Breast epithelium (tissue), 4 donors: ENCODE data around the gene RICTOR. TPM values are rescaled to one million over a fixed set of nuclear protein-coding genes. Genes with fewer than 3 reads are reported as not detected.

Experiments
- DNase-seq, 2 donors: peaks; one replicate each; pipeline ENCODE4 v3.0.0-alpha.2; 2019; ENCODE audit warnings: low spot score in 2 of 2
- H3K27ac ChIP-seq, 2 donors: fragments of 200-600 bp; sonication (generic) in 1 of 2; one replicate each; pipeline ENCODE4 v1.5.1; 2016 to 2019; ENCODE audit warnings: mild to moderate bottlenecking in 1 of 2
- H3K27me3 ChIP-seq, 2 donors: fragments of 200-600 bp; sonication (generic) in 1 of 2; one replicate each; pipeline versions ENCODE4 v1.5.1 to v1.6.0; 2017 to 2019; ENCODE audit warnings: control low read depth in 1 of 2, mild to moderate bottlenecking in 1 of 2
- H3K36me3 ChIP-seq: fragments of 200-600 bp; one replicate; pipeline ENCODE4 v1.5.1; 2019
- H3K4me1 ChIP-seq, 2 donors: fragments of 200-600 bp; sonication (generic); one replicate each; pipeline ENCODE4 v1.5.1; 2016 to 2019; ENCODE audit warnings: control low read depth in 1 of 2
- H3K4me3 ChIP-seq, 3 donors: fragments of 200-600 bp; sonication (generic); 1 replicate in 2 of 3; 2 replicates in 1 of 3; pipeline ENCODE4 v1.5.1; 2016 to 2019; ENCODE audit warnings: mild to moderate bottlenecking in 3 of 3, moderate library complexity in 2 of 3
- H3K9me3 ChIP-seq, 2 donors: fragments of 200-600 bp; sonication (generic) in 1 of 2; one replicate each; pipeline ENCODE4 v1.5.1; 2016 to 2019; ENCODE audit warnings: control low read depth in 1 of 2
- CTCF ChIP-seq, 3 donors: fragments of 450-650 bp; IDR thresholded peaks; one replicate each; pipeline ENCODE4 v1.5.1; 2016 to 2017; ENCODE audit warnings: antibody characterized with exemption in 3 of 3, mild to moderate bottlenecking in 3 of 3, moderate library complexity in 3 of 3
- POLR2A ChIP-seq: fragments of 450-650 bp; IDR thresholded peaks from one replicate; pipeline ENCODE4 v1.6.1; 2016; ENCODE audit warnings: antibody characterized with exemption, mild to moderate bottlenecking, moderate library complexity
- POLR2AphosphoS5 ChIP-seq, 3 donors: sonication (generic); formaldehyde crosslinking; IDR thresholded peaks; one replicate each; pipeline ENCODE4 v1.6.1; 2017; ENCODE audit warnings: antibody characterized with exemption in 3 of 3
- intact Hi-C: fragments of 100-400 bp; cut with DNase I; formaldehyde crosslinking; loops from one replicate; pipeline ENCODE4 v1.15.1; 2023; ENCODE audit warnings: low total_unique reads
- total RNA-seq, 3 donors: library from RNA; depleted of rRNA; stranded (reverse); fragments of >200 nt; gene quantifications; one replicate each; pipeline ENCODE4 v1.1.0, GENCODE V29; 2016

Gene RICTOR
- total RNA-seq, 3 donors from 2014 or later = 39.0 to 79.2 (median 58.7) TPM

DNA sequence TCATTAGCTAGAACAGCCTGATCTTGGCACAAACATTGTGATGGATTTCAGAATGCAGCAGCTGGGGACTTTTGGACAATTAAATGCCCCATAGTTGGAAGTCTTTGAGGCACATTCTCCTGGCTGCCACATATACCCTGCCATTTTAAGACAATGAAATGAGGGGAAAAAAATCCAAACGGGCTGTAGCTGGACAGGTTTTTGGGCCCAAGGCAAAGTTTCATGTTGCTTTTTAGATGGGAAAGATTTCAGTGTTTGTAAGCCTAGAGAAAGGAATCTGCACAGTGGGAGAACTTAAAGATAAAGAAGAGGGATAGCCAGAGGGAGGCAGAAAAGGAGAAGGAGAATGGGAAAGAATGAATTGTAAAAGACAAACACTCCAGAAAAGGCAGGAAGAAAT lies 30.0 kb upstream of the RICTOR start:
- TF ChIP-seq CTCF (IDR thresholded peaks at IDR 0.05) (no peak), POLR2A (no peak), POLR2AphosphoS5 (IDR thresholded peaks at IDR 0.05) (no peak)
- H3K4me3 ChIP-seq = no peak overlapping the region
- intact Hi-C loops = no loop called here

DNA sequence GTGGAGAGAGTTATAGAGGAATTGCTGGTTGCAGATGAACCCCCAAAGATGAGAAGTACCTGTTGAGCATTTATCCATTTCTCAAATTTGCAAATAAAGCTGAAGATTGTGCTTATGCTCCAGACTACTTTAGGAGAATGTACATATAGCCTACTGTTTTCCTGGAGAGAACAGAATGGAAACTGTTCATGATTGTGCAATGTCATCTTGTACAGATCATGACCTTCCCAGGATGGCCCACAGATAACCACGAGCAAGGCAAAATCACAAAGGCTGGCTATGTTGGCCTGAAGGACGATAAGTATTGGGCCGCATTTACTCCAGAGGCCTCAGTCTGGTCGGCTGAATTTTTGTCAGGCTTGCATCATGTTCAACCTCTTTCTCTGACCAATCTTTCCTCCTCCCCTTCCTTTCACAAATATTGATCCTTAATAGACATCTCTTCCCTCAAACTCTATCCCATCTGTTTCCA lies 28.5 kb upstream of the RICTOR start:
- Histone ChIP-seq H3K4me3 (no peak overlapping the region), H3K27ac (no peak overlapping the region), H3K4me1 (no peaks in the 10 kb centered on the region), H3K36me3 (no peaks in the 10 kb centered on the region), H3K27me3 (no peaks in the 10 kb centered on the region), H3K9me3 (no peaks in the 10 kb centered on the region)
- DNase-seq = no peak
- intact Hi-C loops = no loop called here
- no peak for TF ChIP-seq POLR2A
- TF ChIP-seq CTCF (IDR thresholded peaks at IDR 0.05) = no peak
- TF ChIP-seq POLR2AphosphoS5 (IDR thresholded peaks at IDR 0.05) = no peak

More for the DNA sequence above, 30.0 kb upstream of the RICTOR start:
- no peak for DNase-seq
- H3K27ac ChIP-seq = no peak overlapping the region
- no peaks in the 10 kb centered on the region for H3K27me3 ChIP-seq
- no peaks in the 10 kb centered on the region for H3K9me3 ChIP-seq
- no peaks in the 10 kb centered on the region for H3K36me3 ChIP-seq
- H3K4me1 ChIP-seq = no peaks in the 10 kb centered on the region

DNA sequence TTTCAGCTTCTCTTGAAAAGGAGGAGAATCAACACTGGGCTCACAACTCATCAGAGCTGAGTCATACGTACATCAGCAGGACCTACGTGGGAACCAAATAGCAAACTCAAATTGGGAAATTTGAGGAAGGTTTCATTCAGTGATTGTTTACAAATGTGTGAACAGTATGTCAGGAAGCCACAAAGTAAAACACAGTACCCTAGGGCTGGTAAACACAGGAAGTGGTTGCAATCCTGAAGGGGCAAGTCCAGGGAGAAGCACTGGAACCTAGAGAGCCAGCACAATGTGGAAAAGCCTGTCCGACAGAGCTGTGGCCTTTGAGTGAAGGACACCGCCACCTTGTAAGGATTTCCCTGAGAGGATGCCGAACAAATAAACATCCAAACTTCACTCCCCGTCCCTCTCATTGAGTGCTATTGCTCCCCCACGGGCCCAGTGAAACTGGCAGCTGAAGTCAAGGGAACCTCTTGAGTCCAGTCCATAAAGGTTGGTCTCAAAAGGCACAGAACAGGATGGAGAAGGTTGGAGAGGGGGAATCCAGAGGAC lies 26.7 kb upstream of the RICTOR start:
- Histone ChIP-seq H3K27ac (no peak overlapping the region), H3K9me3 (no peaks in the 10 kb centered on the region), H3K36me3 (no peaks in the 10 kb centered on the region), H3K4me1 (no peaks in the 10 kb centered on the region), H3K27me3 (no peaks in the 10 kb centered on the region), H3K4me3 (no peak overlapping the region)
- intact Hi-C loops = no loop called here
- TF ChIP-seq POLR2A = no peak
- peak; percentile 21 to 51 for DNase-seq

DNA sequence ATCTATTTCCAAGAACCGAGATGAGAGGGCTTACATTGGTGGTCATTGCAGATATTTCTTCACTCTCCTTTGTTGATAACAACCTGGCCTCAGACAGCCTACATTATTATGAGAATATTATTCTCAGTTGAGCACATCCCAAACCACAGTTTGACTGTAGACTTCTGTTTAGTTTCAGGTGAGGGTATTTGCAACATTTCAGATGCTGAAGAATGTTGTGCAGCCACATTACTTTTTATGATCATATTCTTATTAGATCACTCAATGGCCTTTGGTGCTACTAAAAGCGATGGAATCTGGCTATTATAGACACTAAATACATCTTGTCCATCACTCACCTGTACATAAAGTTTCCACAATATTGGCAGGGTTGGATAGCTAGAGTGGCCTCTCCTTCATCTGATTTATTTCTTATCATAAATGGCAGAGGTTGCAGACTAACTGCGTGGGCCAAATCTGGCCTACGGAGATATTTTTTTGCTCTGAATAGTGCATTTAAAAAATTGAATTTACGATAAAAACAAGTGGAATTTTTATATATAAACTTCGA lies 26.2 kb upstream of the RICTOR start:
- H3K27ac ChIP-seq = no peak overlapping the region
- intact Hi-C loops = no loop called here
- no peaks in the 10 kb centered on the region for H3K4me1 ChIP-seq
- DNase-seq = no peak
- H3K27me3 ChIP-seq = no peaks in the 10 kb centered on the region
- H3K4me3 ChIP-seq = no peak overlapping the region
- no peak for TF ChIP-seq CTCF (IDR thresholded peaks at IDR 0.05)
- no peak for TF ChIP-seq POLR2AphosphoS5 (IDR thresholded peaks at IDR 0.05)
- TF ChIP-seq POLR2A = no peak
- no peaks in the 10 kb centered on the region for H3K9me3 ChIP-seq
- H3K36me3 ChIP-seq = no peaks in the 10 kb centered on the region

DNA sequence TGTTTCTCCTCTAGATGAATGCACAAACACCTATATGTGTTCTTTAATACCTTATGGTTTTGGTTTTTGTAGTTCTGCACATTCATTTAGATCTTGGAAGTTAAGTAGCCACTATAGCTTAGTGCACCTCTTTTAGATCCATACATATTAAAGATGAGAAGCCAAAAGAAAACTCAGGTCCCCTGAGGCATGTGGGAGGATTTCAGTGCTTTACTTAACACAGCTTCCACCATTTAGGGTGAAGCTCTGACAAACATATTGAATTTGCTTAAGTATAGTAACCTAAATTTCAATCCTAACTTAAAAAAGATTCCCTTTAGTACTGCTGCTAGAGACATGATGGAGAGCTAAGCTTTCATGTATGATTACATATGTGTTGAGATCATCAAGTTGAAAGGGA lies 25.6 kb upstream of the RICTOR start:
- intact Hi-C loops = no loop called here
- H3K4me3 ChIP-seq = no peak overlapping the region
- no peak for TF ChIP-seq POLR2AphosphoS5 (IDR thresholded peaks at IDR 0.05)
- no peak for TF ChIP-seq POLR2A
- no peak for TF ChIP-seq CTCF (IDR thresholded peaks at IDR 0.05)
- H3K9me3 ChIP-seq = no peaks in the 10 kb centered on the region
- no peaks in the 10 kb centered on the region for H3K4me1 ChIP-seq
- no peak for DNase-seq
- H3K27ac ChIP-seq = no peak overlapping the region
- no peaks in the 10 kb centered on the region for H3K27me3 ChIP-seq
- H3K36me3 ChIP-seq = no peaks in the 10 kb centered on the region
